ENCODE measurements around the gene ZMAT3.

DNA sequence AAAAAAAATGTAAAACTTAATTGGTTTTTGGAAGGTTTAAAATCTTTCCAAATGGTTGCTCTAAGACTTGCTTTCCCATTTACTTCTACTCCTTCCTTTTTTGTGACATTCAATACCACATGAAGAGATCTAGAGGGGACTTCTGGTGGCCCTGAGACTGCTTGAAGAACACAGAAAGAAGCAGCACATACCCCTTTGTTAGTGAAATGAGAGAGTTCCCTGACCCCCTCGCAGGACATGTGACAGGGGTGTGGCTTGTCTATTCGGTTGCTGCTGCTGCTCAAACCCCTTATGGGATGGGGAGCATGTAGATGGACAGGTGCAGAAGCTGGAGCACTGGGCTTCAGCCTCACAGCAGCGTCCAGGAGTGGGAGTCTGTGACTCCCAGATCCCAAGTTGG is 71.0 kb downstream of the ZMAT3 start:
- TF ChIP-seq, protein P1, sequence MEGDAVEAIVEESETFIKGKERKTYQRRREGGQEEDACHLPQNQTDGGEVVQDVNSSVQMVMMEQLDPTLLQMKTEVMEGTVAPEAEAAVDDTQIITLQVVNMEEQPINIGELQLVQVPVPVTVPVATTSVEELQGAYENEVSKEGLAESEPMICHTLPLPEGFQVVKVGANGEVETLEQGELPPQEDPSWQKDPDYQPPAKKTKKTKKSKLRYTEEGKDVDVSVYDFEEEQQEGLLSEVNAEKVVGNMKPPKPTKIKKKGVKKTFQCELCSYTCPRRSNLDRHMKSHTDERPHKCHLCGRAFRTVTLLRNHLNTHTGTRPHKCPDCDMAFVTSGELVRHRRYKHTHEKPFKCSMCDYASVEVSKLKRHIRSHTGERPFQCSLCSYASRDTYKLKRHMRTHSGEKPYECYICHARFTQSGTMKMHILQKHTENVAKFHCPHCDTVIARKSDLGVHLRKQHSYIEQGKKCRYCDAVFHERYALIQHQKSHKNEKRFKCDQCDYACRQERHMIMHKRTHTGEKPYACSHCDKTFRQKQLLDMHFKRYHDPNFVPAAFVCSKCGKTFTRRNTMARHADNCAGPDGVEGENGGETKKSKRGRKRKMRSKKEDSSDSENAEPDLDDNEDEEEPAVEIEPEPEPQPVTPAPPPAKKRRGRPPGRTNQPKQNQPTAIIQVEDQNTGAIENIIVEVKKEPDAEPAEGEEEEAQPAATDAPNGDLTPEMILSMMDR (IDR thresholded peaks at IDR 0.05): no peak
- TF ChIP-seq EP300 (IDR thresholded peaks at IDR 0.05): no peak
- TF ChIP-seq POLR2AphosphoS5 (IDR thresholded peaks at IDR 0.05): no peak
